NCI-H69 (cell line): Measurements from ENCODE around the gene CDX4.
"Not testable (repeated sequence)": the region's sequence is repeated elsewhere in the genome, so short reads cannot be mapped to it uniquely, and the experiment has no call there.

Source experiments
- DNase-seq: peaks from one replicate; lab custom pipeline; 2025; lab: John Stamatoyannopoulos, UW

CDX4 gene

GRCh38 chrX:73446831-73447230 is at the start of gene CDX4:
Gene CDX4 (plus strand): TSS chrX:73447053. CDS start chrX:73447254, 201 bp downstream.
- no peak for DNase-seq

DNA sequence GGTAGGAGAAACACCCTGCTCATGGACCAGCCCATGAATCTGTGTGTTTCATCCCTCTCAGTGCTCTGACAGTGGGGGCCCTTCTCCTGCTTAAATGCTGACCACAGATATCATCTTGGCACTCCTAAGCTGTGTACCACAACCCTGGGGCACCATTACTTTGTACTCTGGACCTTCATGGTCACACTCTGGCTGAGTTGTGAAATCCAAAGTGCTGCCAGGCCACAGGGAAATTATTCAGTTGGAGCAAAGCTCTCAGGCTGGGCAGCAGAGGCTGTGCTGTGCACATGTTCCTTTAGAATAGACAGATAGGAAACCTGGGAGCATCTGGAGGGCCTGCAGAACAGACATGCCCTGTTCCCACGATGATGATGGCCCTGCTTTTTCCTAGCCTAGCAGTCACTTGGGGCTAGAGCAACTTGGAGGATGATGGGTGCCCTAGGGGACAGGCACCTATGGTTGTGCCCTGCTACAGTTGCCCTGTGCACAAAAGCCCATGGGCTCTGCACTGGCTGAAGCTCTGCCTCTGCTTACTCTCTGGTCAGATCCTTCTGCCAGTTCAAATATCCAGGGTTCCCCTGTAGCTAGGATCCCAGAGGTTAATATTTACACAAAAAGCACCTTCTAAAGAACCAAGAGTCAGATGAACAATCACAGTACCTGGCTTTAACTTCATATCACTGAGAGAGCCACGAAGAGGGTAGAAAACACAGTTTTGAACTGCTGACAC is 48.5 kb upstream of the CDX4 start:
- DNase-seq = no peak

DNA sequence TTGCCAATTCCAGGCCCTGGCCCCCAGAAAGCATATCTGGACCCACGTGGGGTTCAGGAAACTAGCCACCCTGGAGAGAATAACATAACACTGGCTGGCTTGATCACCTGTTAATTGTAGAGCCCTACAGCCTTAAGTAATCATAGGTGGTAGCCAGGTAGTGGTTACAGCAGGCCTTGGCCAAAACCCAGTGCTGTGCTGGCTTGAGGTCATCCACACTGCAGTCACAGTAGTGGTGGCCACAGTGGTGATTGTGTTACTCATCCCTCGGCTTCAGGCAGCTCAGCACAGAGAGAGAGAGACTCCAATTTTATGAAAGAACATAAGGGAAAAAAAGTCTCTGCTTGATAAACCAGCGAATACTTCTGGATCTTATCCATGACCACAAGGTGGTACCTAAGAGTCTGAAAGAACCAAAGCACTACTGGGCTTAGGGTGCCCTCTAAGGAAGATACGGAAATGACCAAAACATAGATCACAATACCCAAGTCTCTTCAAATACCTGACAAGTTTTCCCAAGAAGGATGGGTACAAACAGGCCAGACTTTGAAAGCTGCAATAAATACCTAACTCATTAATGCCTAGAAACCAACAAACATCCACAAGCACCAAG is 46.6 kb upstream of the CDX4 start:
- no peak for DNase-seq

DNA sequence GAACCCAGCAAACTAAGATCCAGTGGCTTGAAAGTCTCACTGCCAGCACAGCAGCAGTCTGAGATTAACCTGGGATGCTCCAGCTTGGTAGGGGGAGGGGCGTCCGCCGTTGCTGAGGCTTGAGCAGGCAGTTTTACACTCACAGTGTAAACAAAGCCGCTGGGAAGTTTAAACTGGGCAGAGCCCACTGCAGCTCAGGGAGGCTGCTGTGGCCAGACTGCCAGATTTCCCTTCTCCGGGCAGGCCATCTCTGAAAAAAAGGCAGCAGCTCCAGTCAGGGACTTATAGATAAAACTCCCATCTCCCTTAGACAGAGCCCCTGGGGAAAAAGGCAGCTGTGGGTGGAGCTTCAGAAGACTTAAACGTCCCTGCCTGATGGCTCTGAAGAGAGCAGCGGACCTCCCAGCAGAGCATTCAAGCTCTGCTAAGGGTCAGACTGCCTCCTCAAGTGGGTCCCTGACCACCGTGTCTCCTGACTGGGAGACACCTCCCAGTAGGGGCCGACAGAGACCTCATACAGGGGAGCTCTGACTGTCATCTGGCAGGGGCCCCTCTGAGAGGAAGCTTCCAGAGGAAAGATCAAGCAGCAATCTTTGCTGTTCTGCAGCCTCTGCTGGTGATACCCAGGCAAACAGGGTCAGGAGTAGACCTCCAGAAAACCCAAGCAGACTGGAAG is 45.1 kb upstream of the CDX4 start:
- no peak for DNase-seq

DNA sequence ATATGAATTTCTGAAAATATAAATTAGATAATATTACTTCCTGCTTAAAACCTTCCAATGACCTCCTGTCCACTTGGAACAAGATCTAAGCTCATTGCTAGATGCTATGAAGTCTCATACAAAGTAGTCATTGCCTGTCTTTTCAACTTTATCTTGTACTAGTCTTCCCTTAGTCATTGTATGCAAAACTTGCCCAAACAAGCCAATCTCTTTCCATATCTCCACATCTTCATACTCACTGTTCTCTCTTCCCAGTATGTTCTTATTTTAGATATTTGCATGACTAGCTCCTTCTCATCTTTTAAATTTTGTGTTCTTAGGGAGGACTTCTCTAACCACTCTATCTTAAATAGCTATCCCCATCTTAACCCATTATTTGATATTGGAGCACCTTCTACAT is 33.9 kb upstream of the CDX4 start:
- DNase-seq = no peak

- DNase-seq = no peak
Measured at GRCh38 chrX:73447311-73447794, 500 bp downstream of the CDX4 start.

DNA sequence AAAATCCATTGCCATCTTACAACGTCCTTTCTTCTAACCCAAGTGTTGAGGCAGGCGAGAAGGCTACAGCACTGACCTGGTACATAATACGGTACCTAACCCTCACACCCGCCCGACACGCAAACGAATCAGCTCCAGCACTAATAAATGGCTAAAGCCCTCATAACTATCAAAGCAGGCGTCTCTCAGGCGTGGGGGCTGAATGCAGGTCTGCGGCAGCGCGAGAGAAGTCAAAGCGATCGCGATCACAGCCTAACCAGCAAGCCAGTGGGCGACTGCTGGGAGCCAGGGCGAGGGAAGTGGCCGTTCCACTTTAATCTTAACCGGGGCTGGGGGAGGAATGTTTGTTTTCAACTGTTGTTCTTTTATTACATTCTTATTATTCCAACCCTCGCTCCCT is 1.5 kb downstream of the CDX4 start:
- DNase-seq = peak; percentile 9

DNA sequence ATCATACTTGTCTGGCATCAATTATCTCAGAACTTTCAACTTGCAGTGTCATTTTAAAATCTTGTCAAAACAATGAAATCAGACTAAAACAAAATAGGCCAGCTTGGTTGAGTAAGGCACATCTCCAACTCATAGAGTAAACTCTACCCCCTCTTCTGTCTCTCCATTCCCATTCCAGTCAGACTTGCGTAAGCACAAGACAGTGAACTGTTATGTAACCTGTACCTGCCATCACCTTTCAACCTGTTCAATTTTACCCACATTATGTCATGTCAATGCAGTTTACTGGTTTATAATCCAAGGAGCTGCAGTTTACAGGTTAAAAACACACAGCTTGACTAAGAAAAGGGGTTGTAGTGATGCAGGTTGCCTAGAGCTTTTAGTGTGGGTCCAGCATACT is 8.3 kb downstream of the CDX4 start:
- no peak for DNase-seq

GRCh38 chrX:73457306-73457705 is 10.5 kb downstream of the CDX4 start:
- DNase-seq = no peak

- DNase-seq = no peak
Measured at GRCh38 chrX:73468376-73468775, 21.5 kb downstream of the CDX4 start.

DNA sequence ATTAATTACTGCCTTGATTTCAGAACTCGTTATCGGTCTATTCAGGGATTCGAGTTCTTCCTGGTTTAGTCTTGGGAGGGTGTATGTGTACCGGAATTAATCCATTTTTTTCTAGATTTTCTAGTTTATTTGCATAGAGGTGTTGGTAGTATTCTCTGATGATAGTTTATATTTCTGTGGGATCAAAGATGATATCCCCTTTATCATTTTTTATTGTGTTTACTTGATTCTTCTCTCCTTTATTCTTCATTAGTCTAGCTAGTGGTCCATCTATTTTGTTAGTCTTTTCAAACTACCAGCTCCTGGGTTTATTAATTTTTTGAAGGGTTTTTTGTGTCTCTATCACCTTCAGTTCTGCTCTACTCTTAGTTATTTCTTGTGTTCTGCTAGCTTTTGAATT is 32.1 kb downstream of the CDX4 start:
- DNase-seq = peak; percentile 62

GRCh38 chrX:73481521-73481920 is 34.7 kb downstream of the CDX4 start:
- DNase-seq = no peak

GRCh38 chrX:73490661-73491060 is 43.8 kb downstream of the CDX4 start:
- no peak for DNase-seq

DNA sequence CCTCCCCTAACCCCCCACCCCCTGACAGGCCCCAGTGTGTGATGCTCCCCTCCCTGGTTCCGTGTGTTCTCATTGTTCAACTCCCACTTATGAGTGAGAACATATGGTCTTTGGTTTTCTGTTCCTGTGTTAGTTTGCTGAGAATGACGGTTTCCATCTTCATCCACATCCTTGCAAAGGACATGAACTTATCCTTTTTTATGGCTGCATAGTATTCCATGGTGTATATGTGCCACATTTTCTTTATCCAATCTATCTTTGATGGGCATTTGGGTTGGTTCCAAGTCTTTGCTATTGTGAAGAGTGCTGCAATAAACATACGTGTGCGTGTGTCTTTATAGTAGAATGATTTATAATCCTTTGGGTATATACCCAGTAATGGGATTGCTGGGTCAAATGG is 45.3 kb downstream of the CDX4 start:
- DNase-seq = not testable (repeated sequence)
